ENCODE results near the gene SMIM27.
"Not testable (repeated sequence)": the region's sequence is repeated elsewhere in the genome, so short reads cannot be mapped to it uniquely, and the experiment has no call there.

Gene SMIM27

DNA sequence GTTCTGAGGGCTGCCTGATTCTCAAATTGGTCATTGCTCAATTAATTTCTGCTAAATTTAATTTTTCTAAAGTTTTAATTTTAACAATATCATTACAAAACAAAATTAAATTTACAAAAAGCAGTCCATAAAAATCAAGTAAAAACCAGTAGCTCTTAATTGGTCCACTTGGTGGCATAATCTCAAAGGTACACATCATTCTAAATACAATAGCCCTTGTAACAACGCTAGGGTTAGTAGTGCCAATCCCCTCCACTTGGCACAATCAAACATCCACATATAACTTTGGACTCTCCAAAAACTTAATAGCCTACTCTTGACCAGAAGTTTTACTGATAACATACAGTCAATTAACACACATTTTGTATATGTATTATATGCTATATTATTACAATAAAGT lies 22.7 kb downstream of the SMIM27 start:
- Mint-ChIP-seq H3K27me3 (peaks cover under 1% of the 10 kb centered on the region), H3K9me3 (ENCODE audit: low read depth) (no peaks in the 10 kb centered on the region), H3K4me1 (ENCODE audit: low read depth) (peaks cover 25% of the 10 kb centered on the region), H3K27ac (no peak overlapping the region), H3K4me3 (no peak overlapping the region), H3K36me3 (peaks cover 4% of the 10 kb centered on the region)

DNA sequence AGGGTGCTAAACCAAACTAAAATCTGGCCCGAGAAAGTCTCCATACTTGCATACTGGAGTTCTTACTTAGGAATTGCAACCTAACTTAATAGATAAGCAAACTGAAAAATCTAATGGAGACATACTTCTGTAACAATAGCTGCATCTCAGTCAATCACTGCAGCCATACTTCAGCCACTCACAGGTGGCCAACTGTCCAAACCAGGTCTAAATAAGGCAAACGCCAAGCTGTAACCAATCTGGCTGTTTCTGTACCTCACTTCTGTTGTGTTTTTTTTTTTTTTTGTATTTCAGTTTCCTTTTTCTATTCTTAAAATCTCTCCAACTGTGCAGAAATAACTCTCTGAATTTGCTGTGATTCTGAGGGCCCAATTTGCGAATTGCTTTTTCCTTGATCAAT lies 25.2 kb downstream of the SMIM27 start:
- H3K27ac Mint-ChIP-seq = no peak overlapping the region
- H3K4me1 Mint-ChIP-seq (ENCODE audit: low read depth) = peaks cover 9% of the 10 kb centered on the region
- peaks cover 3% of the 10 kb centered on the region for H3K27me3 Mint-ChIP-seq

DNA sequence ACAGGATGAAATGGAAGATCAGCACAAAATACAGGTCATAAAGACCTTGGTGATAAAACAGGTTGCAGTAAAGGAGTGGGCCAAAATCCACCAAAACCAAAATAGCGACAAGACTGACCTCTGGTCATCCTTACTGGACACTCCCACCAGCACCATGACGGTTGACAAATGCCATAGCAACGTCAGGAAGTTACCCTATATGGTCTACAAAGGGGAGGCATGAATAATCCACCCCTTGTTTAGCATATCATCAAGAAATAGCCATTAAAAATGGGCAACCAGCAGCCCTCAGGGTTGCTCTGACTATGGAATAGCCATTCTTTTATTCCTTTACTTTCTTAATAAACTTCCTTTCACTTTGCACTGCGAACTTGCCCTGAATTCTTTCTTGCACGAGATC lies 26.8 kb downstream of the SMIM27 start:
- H3K4me1 Mint-ChIP-seq (ENCODE audit: low read depth) = peaks cover 2% of the 10 kb centered on the region
- H3K9me3 Mint-ChIP-seq (ENCODE audit: low read depth) = no peaks in the 10 kb centered on the region
- H3K27me3 Mint-ChIP-seq = peaks cover 3% of the 10 kb centered on the region
- no peaks in the 10 kb centered on the region for H3K36me3 Mint-ChIP-seq
- no peak overlapping the region for H3K4me3 Mint-ChIP-seq
- no peak overlapping the region for H3K27ac Mint-ChIP-seq

More for the DNA sequence above, 25.2 kb downstream of the SMIM27 start:
- Mint-ChIP-seq H3K4me3 (no peak overlapping the region), H3K9me3 (ENCODE audit: low read depth) (no peaks in the 10 kb centered on the region), H3K36me3 (no peaks in the 10 kb centered on the region)

DNA sequence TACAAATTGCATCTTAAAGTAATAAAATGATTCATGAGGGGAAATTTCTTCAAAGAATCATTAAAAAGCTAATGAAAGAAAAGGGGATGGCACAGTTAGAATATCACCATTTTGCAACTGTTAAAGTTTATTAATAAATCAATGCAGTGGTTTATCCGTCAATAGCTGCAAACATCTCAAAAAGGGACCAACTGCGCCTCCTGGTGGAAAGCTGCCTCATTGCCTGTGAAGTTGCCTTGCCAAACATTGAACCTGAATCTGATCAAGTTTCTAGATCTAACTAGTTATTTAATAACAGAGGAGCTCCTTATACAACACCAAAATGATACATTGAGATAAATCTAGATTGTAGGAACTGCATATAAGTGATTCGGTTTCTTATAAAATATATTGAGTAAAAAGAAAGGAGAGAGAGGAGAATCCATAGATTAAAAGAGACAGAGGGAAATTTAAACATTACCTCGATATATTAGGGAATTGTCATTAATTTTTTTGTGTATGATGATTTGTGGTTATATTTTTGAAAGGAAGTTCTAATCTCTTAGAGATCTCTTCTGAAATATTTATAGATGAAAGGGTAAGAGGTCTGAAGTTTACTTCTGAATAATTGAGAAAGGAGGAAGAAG lies 27.7 kb downstream of the SMIM27 start:
- H3K9me3 Mint-ChIP-seq (ENCODE audit: low read depth) = no peaks in the 10 kb centered on the region
- no peak overlapping the region for H3K4me3 Mint-ChIP-seq

DNA sequence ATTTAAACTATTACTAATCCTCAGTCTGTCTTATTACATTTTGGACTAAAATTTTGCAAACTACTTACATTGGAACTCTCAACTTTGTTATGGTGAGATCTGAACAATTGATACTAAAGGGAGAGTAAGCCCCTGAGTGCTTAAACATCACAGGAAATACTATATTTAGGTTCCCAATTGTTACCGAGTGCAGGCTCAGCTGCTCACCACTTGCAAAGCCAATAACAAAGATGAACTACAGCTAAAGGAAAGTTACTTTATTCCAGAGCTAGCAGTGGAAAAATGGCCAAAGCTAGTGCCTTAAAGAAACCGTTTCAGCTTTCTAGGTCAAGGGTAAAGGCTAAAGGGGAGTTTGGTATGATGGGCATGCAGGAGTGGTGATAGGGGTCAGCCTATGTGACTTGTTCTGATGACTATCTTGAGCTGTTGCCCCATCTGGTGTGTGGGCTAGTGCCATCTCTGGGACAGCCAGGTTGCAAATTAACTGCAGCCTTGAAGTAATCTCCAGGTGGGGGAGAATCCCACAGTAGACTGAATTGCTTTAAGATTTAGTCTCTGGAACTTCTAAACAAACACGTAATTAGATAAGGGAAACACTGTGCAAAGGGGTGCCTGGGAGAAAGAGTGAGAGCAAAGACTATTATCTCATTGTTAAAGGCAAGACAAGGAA lies 28.6 kb downstream of the SMIM27 start:
- H3K4me1 Mint-ChIP-seq (ENCODE audit: low read depth) = peaks cover 2% of the 10 kb centered on the region
- H3K9me3 Mint-ChIP-seq (ENCODE audit: low read depth) = no peaks in the 10 kb centered on the region
- H3K36me3 Mint-ChIP-seq = no peaks in the 10 kb centered on the region
- H3K27ac Mint-ChIP-seq = no peak overlapping the region
- H3K27me3 Mint-ChIP-seq = peaks cover 5% of the 10 kb centered on the region
- no peak overlapping the region for H3K4me3 Mint-ChIP-seq

More for the DNA sequence above, 27.7 kb downstream of the SMIM27 start:
- H3K27ac Mint-ChIP-seq = no peak overlapping the region
- no peaks in the 10 kb centered on the region for H3K36me3 Mint-ChIP-seq
- H3K4me1 Mint-ChIP-seq (ENCODE audit: low read depth) = peaks cover 2% of the 10 kb centered on the region
- peaks cover 5% of the 10 kb centered on the region for H3K27me3 Mint-ChIP-seq

DNA sequence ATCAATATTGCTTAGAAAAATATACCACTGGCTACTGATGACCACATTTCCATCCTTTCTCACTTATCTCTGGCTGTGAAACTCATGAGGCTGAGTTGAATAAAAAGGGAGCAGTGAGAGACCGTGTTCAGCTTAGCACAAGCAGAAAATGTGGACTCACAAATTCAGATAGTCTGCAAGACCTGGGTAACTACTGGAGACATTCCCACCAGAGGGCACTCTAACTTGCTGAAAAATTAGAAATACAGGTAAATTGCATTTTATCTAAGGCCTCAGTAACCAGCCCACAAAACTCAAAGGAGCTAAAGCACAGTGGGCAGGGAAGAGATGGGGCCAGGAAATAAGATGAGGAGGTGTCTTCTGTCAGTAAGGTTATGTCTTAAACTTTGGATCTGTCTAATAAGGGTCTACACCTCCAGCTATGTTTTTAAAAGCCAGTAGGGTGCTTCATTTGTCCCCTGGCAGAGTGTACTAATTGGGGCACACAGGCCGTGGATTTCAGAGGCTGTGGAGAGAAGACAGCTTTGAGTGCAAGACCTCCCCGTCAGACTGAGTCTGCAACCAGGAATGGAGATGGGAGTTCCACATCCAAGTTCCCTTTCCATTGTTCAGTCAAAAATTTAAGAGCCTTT lies 29.5 kb downstream of the SMIM27 start:
- Mint-ChIP-seq H3K27me3 (peaks cover 7% of the 10 kb centered on the region), H3K27ac (no peak overlapping the region), H3K4me3 (no peak overlapping the region), H3K36me3 (no peaks in the 10 kb centered on the region), H3K4me1 (ENCODE audit: low read depth) (peaks cover 2% of the 10 kb centered on the region), H3K9me3 (ENCODE audit: low read depth) (no peaks in the 10 kb centered on the region)

DNA sequence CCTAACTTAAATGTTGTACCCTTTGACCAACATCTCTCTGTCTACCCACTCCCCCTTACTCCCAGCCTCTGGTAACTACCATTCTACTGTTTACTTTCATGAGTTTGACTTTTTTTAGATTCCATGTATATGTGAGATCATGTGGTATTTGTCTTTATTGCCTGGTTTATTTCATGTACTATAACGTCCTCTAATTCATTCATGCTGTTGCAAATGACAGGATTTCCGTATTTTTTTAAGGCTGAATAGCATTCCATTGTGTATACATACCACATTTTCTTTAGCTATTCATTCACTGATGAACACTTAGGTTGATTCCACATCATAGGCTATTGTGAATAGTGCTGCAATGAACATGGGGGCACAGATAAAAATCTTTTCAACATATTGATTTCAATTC lies 32.7 kb downstream of the SMIM27 start:
- Mint-ChIP-seq H3K4me1 (ENCODE audit: low read depth) (peaks cover 2% of the 10 kb centered on the region), H3K36me3 (no peaks in the 10 kb centered on the region), H3K4me3 (no peak overlapping the region), H3K27me3 (peaks cover 9% of the 10 kb centered on the region), H3K9me3 (ENCODE audit: low read depth) (no peaks in the 10 kb centered on the region), H3K27ac (no peak overlapping the region)

DNA sequence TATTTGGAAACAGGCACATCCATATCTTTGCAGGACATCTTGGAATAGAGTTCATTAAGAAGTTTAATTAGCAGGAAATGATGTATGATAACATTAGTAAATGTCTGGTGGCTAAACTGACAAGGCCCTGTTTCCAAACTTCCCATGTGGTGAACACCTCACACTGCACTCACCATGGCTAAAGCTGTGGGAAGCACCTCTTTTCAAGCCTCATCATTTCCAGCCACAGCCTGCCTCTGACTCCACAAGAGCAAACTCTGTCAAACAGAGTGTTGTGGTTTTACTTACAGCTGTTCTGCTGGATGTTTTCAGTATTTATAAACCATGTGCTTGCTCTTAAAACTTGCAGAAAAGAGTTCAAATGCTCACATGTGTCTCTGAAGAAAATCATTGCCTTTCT lies 35.8 kb downstream of the SMIM27 start:
- Mint-ChIP-seq H3K9me3 (ENCODE audit: low read depth) (no peaks in the 10 kb centered on the region), H3K27me3 (peaks cover 11% of the 10 kb centered on the region), H3K36me3 (no peaks in the 10 kb centered on the region), H3K4me1 (ENCODE audit: low read depth) (no peaks in the 10 kb centered on the region), H3K27ac (no peak overlapping the region), H3K4me3 (no peak overlapping the region)

DNA sequence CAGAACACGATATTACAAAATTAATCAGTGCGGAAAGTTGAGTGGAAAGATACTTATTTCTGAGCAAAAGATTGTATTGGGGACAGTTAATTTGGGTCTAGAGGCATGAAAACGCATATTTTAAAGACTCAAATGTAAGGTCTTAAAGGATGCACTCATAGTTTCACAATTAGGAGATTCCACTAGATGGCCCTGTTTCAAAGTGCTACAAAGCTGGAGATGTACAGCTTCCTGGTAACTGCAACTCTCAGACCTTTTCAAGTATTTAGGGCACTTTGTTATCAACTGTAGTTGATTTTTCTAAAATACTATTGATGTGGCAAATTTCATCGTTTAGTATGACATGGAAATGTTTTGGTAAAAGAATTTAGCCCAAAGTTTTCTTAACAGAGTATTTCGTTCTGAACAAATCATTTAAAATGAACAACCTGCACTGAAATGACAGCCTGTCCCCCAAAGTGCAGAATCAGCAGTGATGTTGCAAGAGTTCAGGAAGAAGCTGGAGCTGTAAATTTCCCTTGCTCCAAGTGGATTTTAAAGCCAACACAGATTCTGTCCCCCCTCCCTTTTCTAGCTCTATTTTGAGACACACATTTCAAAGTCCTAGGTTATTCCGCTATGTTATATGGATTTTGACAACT lies 37.1 kb downstream of the SMIM27 start:
- no peak overlapping the region for H3K27ac Mint-ChIP-seq
- H3K4me1 Mint-ChIP-seq (ENCODE audit: low read depth) = no peaks in the 10 kb centered on the region
- H3K9me3 Mint-ChIP-seq (ENCODE audit: low read depth) = no peaks in the 10 kb centered on the region
- H3K4me3 Mint-ChIP-seq = no peak overlapping the region
- no peaks in the 10 kb centered on the region for H3K36me3 Mint-ChIP-seq
- peaks cover 11% of the 10 kb centered on the region for H3K27me3 Mint-ChIP-seq

DNA sequence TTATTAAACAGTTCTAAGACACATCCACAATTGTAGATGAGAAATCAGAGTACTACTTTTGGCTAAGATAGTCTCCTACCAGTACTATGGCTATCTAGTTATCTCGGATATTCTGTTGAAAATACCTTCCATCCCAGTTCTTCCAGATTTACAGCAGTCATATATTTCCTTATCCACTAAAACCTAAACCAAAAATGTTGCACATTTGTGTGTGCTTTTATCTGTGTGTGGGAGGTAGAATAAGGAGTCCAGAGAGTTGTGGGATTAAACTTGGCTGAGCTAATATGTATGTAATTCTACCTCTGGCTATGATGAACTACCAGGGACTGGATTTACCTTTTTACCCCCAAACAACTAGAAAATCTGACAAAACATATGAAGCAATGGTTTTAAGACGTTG lies 38.3 kb downstream of the SMIM27 start:
- Mint-ChIP-seq H3K27ac (no peak overlapping the region), H3K27me3 (peaks cover 9% of the 10 kb centered on the region), H3K36me3 (no peaks in the 10 kb centered on the region), H3K9me3 (ENCODE audit: low read depth) (no peaks in the 10 kb centered on the region), H3K4me1 (ENCODE audit: low read depth) (no peaks in the 10 kb centered on the region), H3K4me3 (no peak overlapping the region)

DNA sequence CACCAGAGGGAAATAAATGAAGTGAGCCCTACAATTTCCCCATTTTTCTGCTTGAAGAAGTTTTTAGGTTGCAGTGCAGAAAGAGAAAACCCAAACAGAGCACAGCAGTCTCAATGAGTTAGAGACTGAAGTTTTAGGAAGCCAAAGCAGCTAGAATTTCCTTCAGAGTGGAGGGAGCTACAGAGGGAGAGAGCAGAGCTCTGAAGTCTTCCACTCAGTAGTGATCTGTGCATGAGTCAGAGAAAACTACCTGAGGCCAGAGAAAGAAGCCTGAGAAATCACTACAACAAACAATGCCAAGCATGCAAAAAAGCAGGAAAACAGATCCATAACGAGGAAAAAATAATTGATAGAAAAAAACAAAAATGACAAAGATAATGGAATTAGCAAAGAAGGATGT lies 38.8 kb downstream of the SMIM27 start:
- Mint-ChIP-seq H3K27ac (no peak overlapping the region), H3K36me3 (no peaks in the 10 kb centered on the region), H3K27me3 (peaks cover 9% of the 10 kb centered on the region)

DNA sequence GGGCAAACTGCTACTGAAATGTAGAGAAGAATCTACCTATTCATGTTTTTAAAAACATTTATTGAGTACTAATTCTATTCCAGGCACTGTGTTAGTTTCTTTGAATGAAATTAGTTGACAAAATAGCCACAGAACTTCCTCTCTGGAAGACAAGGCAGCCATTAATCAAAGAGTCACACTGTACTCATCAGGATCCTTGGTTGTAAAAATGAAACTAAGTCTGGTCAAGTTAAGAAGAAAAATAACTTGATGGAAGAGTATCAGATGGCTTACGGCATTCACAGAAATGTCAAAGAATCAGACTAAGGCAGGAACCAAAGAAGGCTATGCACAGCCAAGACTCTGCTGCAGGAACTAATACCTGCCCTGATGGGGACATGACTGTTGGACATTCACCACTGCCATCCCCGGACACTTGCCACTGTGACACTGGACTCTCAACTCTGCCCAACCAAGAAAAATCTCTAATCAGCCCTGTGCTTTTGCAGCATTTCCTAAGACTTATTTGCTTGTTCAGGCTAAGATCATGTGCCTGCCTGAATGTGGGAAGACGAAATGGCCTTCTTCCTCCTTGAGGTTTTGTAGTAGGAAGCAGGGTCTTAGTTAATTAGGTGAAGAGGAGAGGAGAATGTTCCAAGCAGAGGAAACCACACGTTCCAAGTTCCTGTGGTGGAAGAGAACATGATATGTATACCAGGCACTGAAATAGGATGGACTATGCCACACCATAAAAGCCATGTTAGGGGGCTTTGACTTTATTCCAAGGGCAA lies 44.2 kb downstream of the SMIM27 start:
- no peaks in the 10 kb centered on the region for H3K9me3 Mint-ChIP-seq (ENCODE audit: low read depth)
- H3K4me3 Mint-ChIP-seq = no peak overlapping the region
- peaks cover 3% of the 10 kb centered on the region for H3K27me3 Mint-ChIP-seq
- H3K27ac Mint-ChIP-seq = no peak overlapping the region
- no peaks in the 10 kb centered on the region for H3K4me1 Mint-ChIP-seq (ENCODE audit: low read depth)
- no peaks in the 10 kb centered on the region for H3K36me3 Mint-ChIP-seq

More for the DNA sequence above, 38.8 kb downstream of the SMIM27 start:
- H3K9me3 Mint-ChIP-seq (ENCODE audit: low read depth) = no peaks in the 10 kb centered on the region
- no peaks in the 10 kb centered on the region for H3K4me1 Mint-ChIP-seq (ENCODE audit: low read depth)
- no peak overlapping the region for H3K4me3 Mint-ChIP-seq

DNA sequence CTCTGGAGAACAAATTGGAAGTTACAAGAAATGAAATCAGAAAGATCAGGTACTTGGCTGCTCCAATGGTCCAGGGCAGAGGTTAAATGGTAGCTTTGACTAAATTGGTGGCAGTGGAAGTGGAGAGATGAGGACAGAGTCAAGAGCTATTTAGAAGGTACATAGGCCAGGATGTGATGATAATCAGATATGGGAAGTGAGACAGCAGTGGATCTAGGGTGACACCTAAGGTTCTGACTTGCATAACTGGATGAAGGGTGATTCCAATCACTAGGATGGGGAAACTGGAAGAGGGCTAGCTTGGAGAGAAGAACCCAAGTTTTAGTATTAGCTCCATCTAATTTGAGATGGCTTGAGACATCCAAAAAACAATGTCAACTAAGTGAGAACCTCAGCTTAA lies 44.8 kb downstream of the SMIM27 start:
- H3K36me3 Mint-ChIP-seq = no peaks in the 10 kb centered on the region
- H3K4me3 Mint-ChIP-seq = no peak overlapping the region
- peaks cover 5% of the 10 kb centered on the region for H3K27me3 Mint-ChIP-seq

DNA sequence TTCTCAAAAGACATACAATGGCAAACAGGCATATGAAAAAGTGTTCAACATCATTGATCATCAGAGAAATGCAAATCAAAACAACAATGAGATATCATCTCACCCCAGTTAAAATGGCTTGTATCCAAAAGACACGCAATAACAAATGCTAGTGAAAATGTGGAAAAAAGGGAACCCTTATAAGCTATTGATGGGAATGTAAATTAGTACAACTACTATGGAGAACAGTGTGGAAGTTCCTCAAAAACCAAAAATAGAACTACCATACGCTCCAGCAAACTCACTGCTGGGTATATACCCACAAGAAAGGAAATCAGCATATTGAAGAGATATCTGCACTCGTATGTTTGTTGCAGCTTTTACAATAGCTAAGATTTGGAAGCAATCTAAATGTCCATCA lies 46.9 kb downstream of the SMIM27 start:
- H3K9me3 Mint-ChIP-seq (ENCODE audit: low read depth); H3K27me3 Mint-ChIP-seq; H3K27ac Mint-ChIP-seq; H3K4me3 Mint-ChIP-seq; H3K4me1 Mint-ChIP-seq (ENCODE audit: low read depth); H3K36me3 Mint-ChIP-seq: not testable (repeated sequence)

More for the DNA sequence above, 44.8 kb downstream of the SMIM27 start:
- Mint-ChIP-seq H3K9me3 (ENCODE audit: low read depth) (no peaks in the 10 kb centered on the region), H3K27ac (no peak overlapping the region), H3K4me1 (ENCODE audit: low read depth) (no peaks in the 10 kb centered on the region)
